GM12873 (cell line): Measurements from ENCODE around the gene CELA2B.

Experiments
- CTCF ChIP-seq: IDR thresholded peaks from 2 replicates; pipeline ENCODE4 v1.5.1; 2012; ENCODE audit warnings: low read depth, mild to moderate bottlenecking, moderate library complexity, low read length, control low read depth; ENCODE audit not compliant: insufficient read depth; ENCODE audit errors: missing control alignments

The CELA2B gene

GRCh38 chr1:15469361-15469760, 6.5 kb upstream of the CELA2B start:
- no peak for TF ChIP-seq CTCF

DNA sequence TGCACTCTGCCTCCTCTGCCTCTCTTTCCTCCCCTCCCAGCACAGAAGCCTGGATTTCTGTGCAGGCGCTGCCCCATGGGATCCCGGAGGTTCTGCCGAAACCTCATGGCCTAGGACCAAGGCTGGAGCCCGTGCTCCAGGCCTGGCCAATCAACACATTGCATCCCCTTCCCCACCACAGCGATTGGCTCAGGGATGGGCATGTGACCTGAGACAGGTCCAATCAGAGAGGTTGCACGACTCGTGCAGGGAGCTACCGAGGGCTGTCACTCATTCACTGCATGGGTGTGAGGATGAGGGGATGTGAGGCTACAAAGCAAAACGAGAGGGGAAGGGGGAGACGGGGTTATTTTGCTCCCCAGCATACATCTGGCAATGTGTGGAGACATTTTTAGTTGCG, 3.3 kb upstream of the CELA2B start:
- no peak for TF ChIP-seq CTCF

- TF ChIP-seq CTCF = no peak
Observed at GRCh38 chr1:15476927-15477326, 1.0 kb downstream of the CELA2B start.

DNA sequence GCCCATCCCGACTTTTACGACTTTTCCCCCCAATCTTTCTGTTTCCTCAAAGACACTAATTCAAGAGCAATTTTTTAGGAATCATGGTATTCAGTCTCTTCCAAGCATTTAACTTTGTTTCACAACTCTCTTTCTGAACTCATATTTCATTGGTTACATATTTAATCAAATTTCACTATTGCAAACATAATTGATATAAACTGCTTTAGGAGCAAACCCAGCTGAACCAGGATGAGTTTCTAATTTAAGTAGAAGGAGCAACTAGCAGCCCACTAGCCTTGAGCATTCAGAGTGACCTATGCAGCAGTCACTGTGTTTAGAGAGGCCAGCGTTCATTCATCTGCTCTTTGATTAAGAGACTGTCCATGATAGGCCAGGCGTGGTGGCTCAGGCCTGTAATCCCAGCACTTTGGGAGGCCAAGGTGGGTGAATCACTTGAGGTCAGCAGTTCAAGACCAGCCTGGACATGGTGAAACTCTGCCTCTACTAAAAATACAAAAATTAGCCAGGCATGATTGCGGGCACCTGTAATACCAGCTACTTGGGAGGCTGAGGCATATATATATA, 1.8 kb downstream of the CELA2B start:
- TF ChIP-seq CTCF = no peak

DNA sequence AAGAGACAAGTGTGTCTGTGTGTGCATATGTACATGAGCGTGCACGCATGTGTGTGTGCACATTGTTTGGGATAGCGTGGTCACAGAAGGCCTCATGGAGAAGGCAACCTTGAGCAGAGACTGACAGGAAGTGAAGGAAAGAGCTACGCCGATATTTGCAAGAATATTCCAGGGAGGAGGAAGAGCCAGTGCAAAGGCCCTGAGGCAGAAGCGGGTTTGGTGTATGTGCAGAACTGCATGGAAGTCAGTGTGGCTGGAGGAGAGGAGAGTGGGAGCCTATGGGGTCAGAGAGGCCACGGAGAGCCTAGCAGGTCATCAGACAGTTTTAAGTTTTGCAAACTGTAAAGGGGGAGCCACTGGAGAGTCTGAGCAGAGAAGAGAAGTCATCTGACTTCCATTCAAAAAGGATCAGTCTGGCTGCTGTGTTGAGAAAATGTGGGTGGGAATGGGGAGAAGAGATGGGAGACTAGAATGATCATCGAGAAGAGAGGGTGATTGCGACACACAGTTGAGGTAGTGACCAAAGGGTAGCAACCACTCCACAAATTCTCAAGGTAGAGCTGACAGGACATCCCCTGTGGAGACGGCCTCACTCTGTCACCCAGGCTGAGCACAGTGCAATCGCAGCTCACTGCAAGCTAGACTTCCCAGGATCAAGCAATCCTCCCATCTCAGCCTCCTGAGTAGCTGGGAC, 3.9 kb downstream of the CELA2B start:
- TF ChIP-seq CTCF = no peak

DNA sequence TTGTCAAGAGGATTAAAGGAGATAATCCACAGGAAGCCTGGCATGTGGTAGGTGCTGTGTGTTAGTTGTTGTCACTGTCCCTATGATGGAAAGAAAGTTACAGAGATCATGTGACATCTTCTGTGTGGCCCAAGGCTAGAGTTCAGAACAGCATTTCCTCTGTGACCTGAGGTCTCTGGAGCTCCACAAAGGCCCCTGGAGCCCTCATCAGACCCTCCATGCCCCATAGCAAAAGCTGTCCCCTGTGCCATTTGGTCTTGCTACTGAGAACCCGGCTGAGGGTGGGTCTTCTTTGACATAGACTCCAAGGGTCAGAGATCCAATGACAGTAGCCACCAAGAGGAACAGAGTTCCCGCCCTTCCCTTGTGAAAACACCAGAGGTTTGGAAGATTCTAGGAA, 8.1 kb downstream of the CELA2B start:
- TF ChIP-seq CTCF = no peak

- no peak for TF ChIP-seq CTCF
Observed at GRCh38 chr1:15485636-15486035, 9.7 kb downstream of the CELA2B start.
